ENCODE results near the gene FAM25A.
"Not testable (repeated sequence)": the region's sequence is repeated elsewhere in the genome, so short reads cannot be mapped to it uniquely, and the experiment has no call there.

Gene FAM25A

GRCh38 chr10:86988520-86988919, 31.6 kb upstream of the FAM25A start:
- intact Hi-C loops (cut with DNase I; ENCODE audit: low total_unique reads) = no loop called here
- Histone ChIP-seq H3K27ac (peak overlapping the region in 1 of 2 donors; percentile 20), H3K4me1 (peaks cover 0 to 24% (median 2%) of the 10 kb centered on the region in 4 donors), H3K9me3 (no peaks in the 10 kb centered on the region), H3K4me3 (no peak overlapping the region), H3K27me3 (no peaks in the 10 kb centered on the region), H3K36me3 (peaks cover 16 to 26% (median 19%) of the 10 kb centered on the region in 3 donors)
- DNase-seq = no peak
- no peak for TF ChIP-seq CTCF (IDR thresholded peaks at IDR 0.05)

- intact Hi-C loops (cut with DNase I; ENCODE audit: low total_unique reads); H3K4me3 ChIP-seq; H3K9me3 ChIP-seq; H3K27ac ChIP-seq; H3K27me3 ChIP-seq; DNase-seq: not testable (repeated sequence)
- peaks cover 0 to 24% (median 2%) of the 10 kb centered on the region in 4 donors for H3K4me1 ChIP-seq
- peaks cover 17 to 39% (median 29%) of the 10 kb centered on the region in 3 donors for H3K36me3 ChIP-seq
Observed at GRCh38 chr10:86991362-86991761, 28.7 kb upstream of the FAM25A start.

GRCh38 chr10:86992456-86992855, 27.6 kb upstream of the FAM25A start:
- no peaks in the 10 kb centered on the region for H3K27me3 ChIP-seq
- no peak for DNase-seq
- no peak overlapping the region for H3K27ac ChIP-seq
- intact Hi-C loops (cut with DNase I; ENCODE audit: low total_unique reads) = no loop called here
- TF ChIP-seq CTCF (IDR thresholded peaks at IDR 0.05) = no peak
- H3K4me1 ChIP-seq = peaks cover 0 to 24% (median 2%) of the 10 kb centered on the region in 4 donors
- peaks cover 25 to 40% (median 37%) of the 10 kb centered on the region in 3 donors for H3K36me3 ChIP-seq
- H3K4me3 ChIP-seq = no peak overlapping the region
- H3K9me3 ChIP-seq = no peaks in the 10 kb centered on the region

GRCh38 chr10:86992929-86993328, 27.2 kb upstream of the FAM25A start:
- peaks cover 26 to 40% (median 37%) of the 10 kb centered on the region in 3 donors for H3K36me3 ChIP-seq
- TF ChIP-seq CTCF (IDR thresholded peaks at IDR 0.05) = no peak
- no peak overlapping the region for H3K4me3 ChIP-seq
- intact Hi-C loops (cut with DNase I; ENCODE audit: low total_unique reads) = no loop called here
- H3K4me1 ChIP-seq = peaks cover 0 to 22% (median 2%) of the 10 kb centered on the region in 4 donors
- no peaks in the 10 kb centered on the region for H3K27me3 ChIP-seq
- no peak overlapping the region for H3K27ac ChIP-seq
- DNase-seq = no peak
- H3K9me3 ChIP-seq = no peaks in the 10 kb centered on the region

- intact Hi-C loops (cut with DNase I; ENCODE audit: low total_unique reads); H3K9me3 ChIP-seq; DNase-seq; H3K27ac ChIP-seq; H3K4me3 ChIP-seq; H3K27me3 ChIP-seq; H3K4me1 ChIP-seq: not testable (repeated sequence)
- peaks cover 32 to 53% (median 48%) of the 10 kb centered on the region in 3 donors for H3K36me3 ChIP-seq
Observed at GRCh38 chr10:86999802-87000403, 20.2 kb upstream of the FAM25A start.

GRCh38 chr10:87000491-87000890, 19.6 kb upstream of the FAM25A start:
- no peak overlapping the region for H3K27ac ChIP-seq
- no peaks in the 10 kb centered on the region for H3K27me3 ChIP-seq
- no peak for DNase-seq
- H3K36me3 ChIP-seq = peaks cover 32 to 51% (median 43%) of the 10 kb centered on the region in 3 donors
- H3K4me1 ChIP-seq = peaks cover 0 to 7% (median 0%) of the 10 kb centered on the region in 4 donors
- H3K9me3 ChIP-seq = no peaks in the 10 kb centered on the region
- intact Hi-C loops (cut with DNase I; ENCODE audit: low total_unique reads) = no loop called here
- no peak overlapping the region for H3K4me3 ChIP-seq
- no peak for TF ChIP-seq CTCF (IDR thresholded peaks at IDR 0.05)

GRCh38 chr10:87007124-87007523, 13.0 kb upstream of the FAM25A start:
- not testable (repeated sequence) for DNase-seq

GRCh38 chr10:87007674-87008073, 12.4 kb upstream of the FAM25A start:
- not testable (repeated sequence) for DNase-seq

More at GRCh38 chr10:87007124-87007523, 13.0 kb upstream of the FAM25A start:
- intact Hi-C loops (cut with DNase I; ENCODE audit: low total_unique reads); H3K9me3 ChIP-seq; H3K4me1 ChIP-seq; H3K27me3 ChIP-seq; H3K27ac ChIP-seq; H3K4me3 ChIP-seq: not testable (repeated sequence)
- peaks cover 28 to 31% (median 28%) of the 10 kb centered on the region in 3 donors for H3K36me3 ChIP-seq

GRCh38 chr10:87008303-87008702, 11.8 kb upstream of the FAM25A start:
- H3K4me3 ChIP-seq; H3K27me3 ChIP-seq; H3K27ac ChIP-seq; H3K9me3 ChIP-seq; H3K4me1 ChIP-seq; intact Hi-C loops (cut with DNase I; ENCODE audit: low total_unique reads); DNase-seq: not testable (repeated sequence)
- peaks cover 20 to 30% (median 28%) of the 10 kb centered on the region in 3 donors for H3K36me3 ChIP-seq

More at GRCh38 chr10:87007674-87008073, 12.4 kb upstream of the FAM25A start:
- H3K4me3 ChIP-seq; H3K4me1 ChIP-seq; H3K27me3 ChIP-seq; H3K27ac ChIP-seq; H3K9me3 ChIP-seq; intact Hi-C loops (cut with DNase I; ENCODE audit: low total_unique reads): not testable (repeated sequence)
- peaks cover 26 to 30% (median 28%) of the 10 kb centered on the region in 3 donors for H3K36me3 ChIP-seq

GRCh38 chr10:87009134-87009696, 10.9 kb upstream of the FAM25A start:
- H3K4me3 ChIP-seq; H3K27ac ChIP-seq; H3K4me1 ChIP-seq; H3K27me3 ChIP-seq; H3K9me3 ChIP-seq; DNase-seq; intact Hi-C loops (cut with DNase I; ENCODE audit: low total_unique reads): not testable (repeated sequence)
- H3K36me3 ChIP-seq = peaks cover 20 to 28% (median 24%) of the 10 kb centered on the region in 3 donors

Data from tibial artery (tissue), 4 donors.